SK-N-SH treated with all-trans-retinoic acid at 6 μM for 48 hours (cell line): ENCODE data around the gene IMMP2L.

Experiments used
- CSDC2 ChIP-seq: fragments of 250-450 bp; sonication (Bioruptor Pico); IDR thresholded peaks from 2 replicates; pipeline ENCODE4 v1.5.0; 2020; ENCODE audit warnings: mild to moderate bottlenecking, moderate library complexity
- GLIS3 ChIP-seq: fragments of 250-450 bp; sonication (Bioruptor Pico); IDR thresholded peaks from 2 replicates; pipeline ENCODE4 v1.5.0; 2020; ENCODE audit warnings: mild to moderate bottlenecking, moderate library complexity
- OSR1 ChIP-seq: fragments of 250-450 bp; sonication (Bioruptor Pico); IDR thresholded peaks from 2 replicates; pipeline ENCODE4 v1.8.0; 2022; ENCODE audit warnings: moderate library complexity, mild to moderate bottlenecking, inconsistent platforms
- PPARA ChIP-seq: fragments of 250-450 bp; sonication (Bioruptor Pico); IDR thresholded peaks from 2 replicates; pipeline ENCODE4 v1.5.0; 2020; ENCODE audit warnings: mild to moderate bottlenecking, borderline replicate concordance
- SNAI2 ChIP-seq: fragments of 250-450 bp; sonication (Bioruptor Pico); IDR thresholded peaks from 2 replicates; pipeline ENCODE4 v1.5.0; 2020; ENCODE audit warnings: mild to moderate bottlenecking, moderate library complexity
- TCF4 ChIP-seq: fragments of 250-450 bp; sonication (Bioruptor Pico); IDR thresholded peaks from 2 replicates; pipeline ENCODE4 v1.8.0; 2021; ENCODE audit warnings: mild to moderate bottlenecking, moderate library complexity, borderline replicate concordance
- TOX ChIP-seq: fragments of 250-450 bp; sonication (Bioruptor Pico); IDR thresholded peaks from 2 replicates; pipeline ENCODE4 v1.8.0; 2021; ENCODE audit warnings: mild to moderate bottlenecking, moderate library complexity, borderline replicate concordance
- ZFP3 ChIP-seq: fragments of 250-450 bp; sonication (Bioruptor Pico); IDR thresholded peaks from 2 replicates; pipeline ENCODE4 v1.5.0; 2020; ENCODE audit warnings: mild to moderate bottlenecking, moderate library complexity
- ZFP30 ChIP-seq: fragments of 450-650 bp; formaldehyde crosslinking; IDR thresholded peaks from 2 replicates; pipeline ENCODE4 v1.5.0; 2022; ENCODE audit warnings: mild to moderate bottlenecking, moderate library complexity
- ZNF565 ChIP-seq: fragments of 450-650 bp; formaldehyde crosslinking; conservative IDR thresholded peaks from 2 replicates; pipeline ENCODE4 v1.5.0; 2020; ENCODE audit warnings: low read depth, mild to moderate bottlenecking, moderate library complexity
- ZNF70 ChIP-seq: fragments of 450-650 bp; formaldehyde crosslinking; IDR thresholded peaks from 2 replicates; pipeline ENCODE4 v1.5.0; 2020; ENCODE audit warnings: mild to moderate bottlenecking, moderate library complexity
- ZNF8 ChIP-seq: fragments of 450-650 bp; formaldehyde crosslinking; IDR thresholded peaks from 2 replicates; pipeline ENCODE4 v1.5.0; 2020; ENCODE audit warnings: mild to moderate bottlenecking, moderate library complexity
- TF ChIP-seq, protein P1 (sequence below): fragments of 250-450 bp; sonication (Bioruptor Pico); IDR thresholded peaks from 2 replicates; pipeline ENCODE4 v1.5.1; 2021; ENCODE audit warnings: mild to moderate bottlenecking, moderate library complexity
- TF ChIP-seq, protein P2 (sequence below): fragments of 250-450 bp; sonication (Bioruptor Pico); IDR thresholded peaks from 2 replicates; pipeline ENCODE4 v1.8.0; 2020; ENCODE audit warnings: mild to moderate bottlenecking, moderate library complexity, borderline replicate concordance

- TF ChIP-seq ZFP30 (CRISPR knock-in tag) (no peak), ZFP3 (CRISPR knock-in tag) (no peak), SNAI2 (no peak), TCF4 (CRISPR knock-in tag) (no peak), ZNF565 (CRISPR knock-in tag) (no peak), CSDC2 (CRISPR knock-in tag) (no peak), GLIS3 (no peak), ZNF8 (CRISPR knock-in tag) (no peak), PPARA (CRISPR knock-in tag) (no peak), OSR1 (CRISPR knock-in tag) (no peak), ZNF70 (CRISPR knock-in tag) (no peak), TOX (CRISPR knock-in tag) (no peak)
- TF ChIP-seq, protein P1, sequence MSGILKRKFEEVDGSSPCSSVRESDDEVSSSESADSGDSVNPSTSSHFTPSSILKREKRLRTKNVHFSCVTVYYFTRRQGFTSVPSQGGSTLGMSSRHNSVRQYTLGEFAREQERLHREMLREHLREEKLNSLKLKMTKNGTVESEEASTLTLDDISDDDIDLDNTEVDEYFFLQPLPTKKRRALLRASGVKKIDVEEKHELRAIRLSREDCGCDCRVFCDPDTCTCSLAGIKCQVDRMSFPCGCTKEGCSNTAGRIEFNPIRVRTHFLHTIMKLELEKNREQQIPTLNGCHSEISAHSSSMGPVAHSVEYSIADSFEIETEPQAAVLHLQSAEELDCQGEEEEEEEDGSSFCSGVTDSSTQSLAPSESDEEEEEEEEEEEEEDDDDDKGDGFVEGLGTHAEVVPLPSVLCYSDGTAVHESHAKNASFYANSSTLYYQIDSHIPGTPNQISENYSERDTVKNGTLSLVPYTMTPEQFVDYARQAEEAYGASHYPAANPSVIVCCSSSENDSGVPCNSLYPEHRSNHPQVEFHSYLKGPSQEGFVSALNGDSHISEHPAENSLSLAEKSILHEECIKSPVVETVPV: no peak
- TF ChIP-seq, protein P2, sequence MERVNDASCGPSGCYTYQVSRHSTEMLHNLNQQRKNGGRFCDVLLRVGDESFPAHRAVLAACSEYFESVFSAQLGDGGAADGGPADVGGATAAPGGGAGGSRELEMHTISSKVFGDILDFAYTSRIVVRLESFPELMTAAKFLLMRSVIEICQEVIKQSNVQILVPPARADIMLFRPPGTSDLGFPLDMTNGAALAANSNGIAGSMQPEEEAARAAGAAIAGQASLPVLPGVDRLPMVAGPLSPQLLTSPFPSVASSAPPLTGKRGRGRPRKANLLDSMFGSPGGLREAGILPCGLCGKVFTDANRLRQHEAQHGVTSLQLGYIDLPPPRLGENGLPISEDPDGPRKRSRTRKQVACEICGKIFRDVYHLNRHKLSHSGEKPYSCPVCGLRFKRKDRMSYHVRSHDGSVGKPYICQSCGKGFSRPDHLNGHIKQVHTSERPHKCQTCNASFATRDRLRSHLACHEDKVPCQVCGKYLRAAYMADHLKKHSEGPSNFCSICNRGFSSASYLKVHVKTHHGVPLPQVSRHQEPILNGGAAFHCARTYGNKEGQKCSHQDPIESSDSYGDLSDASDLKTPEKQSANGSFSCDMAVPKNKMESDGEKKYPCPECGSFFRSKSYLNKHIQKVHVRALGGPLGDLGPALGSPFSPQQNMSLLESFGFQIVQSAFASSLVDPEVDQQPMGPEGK (CRISPR knock-in tag): no peak
Measured at GRCh38 chr7:111071556-111071955, 490.7 kb downstream of the IMMP2L start.
